Epithelial cell of esophagus (primary cell): ENCODE results near the gene CLCN4.

ENCODE experiments used
- DNase-seq: peaks from one replicate; pipeline ENCODE4 v3.0.0; 2010; ENCODE audit warnings: low read depth
- H3K4me3 ChIP-seq: 2 replicates; pipeline ENCODE4 v1.5.1; 2011; ENCODE audit warnings: mild to moderate bottlenecking, low read length, control low read depth
- TF ChIP-seq, protein P1 (sequence below): IDR thresholded peaks from 2 replicates; pipeline ENCODE4 v1.5.1; 2011; ENCODE audit warnings: low read depth, mild to moderate bottlenecking, low read length, control low read depth, inconsistent platforms; ENCODE audit not compliant: insufficient read depth; ENCODE audit errors: missing control alignments

The CLCN4 gene

DNA sequence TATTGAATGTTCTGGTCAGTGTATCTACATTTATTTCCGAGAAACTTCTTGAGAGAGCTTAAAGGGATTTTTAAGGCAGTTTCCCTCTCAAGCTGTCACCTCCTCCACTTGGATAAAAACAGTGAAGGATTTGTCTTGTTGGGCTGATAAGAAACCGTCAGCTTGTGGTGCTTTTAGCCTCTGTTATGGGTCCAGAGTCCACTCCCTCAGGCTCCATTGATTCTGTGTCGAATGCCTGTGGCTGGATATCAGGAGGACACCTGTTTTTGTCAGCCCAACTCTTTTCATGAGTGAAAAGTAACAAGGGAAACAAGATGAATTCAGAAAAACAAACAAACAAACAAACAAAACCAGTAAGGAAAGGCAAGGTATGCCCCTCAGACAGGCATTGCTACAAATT is 12.4 kb downstream of the CLCN4 start:
- no peak for DNase-seq
- H3K4me3 ChIP-seq: no peak overlapping the region
- TF ChIP-seq, protein P1, sequence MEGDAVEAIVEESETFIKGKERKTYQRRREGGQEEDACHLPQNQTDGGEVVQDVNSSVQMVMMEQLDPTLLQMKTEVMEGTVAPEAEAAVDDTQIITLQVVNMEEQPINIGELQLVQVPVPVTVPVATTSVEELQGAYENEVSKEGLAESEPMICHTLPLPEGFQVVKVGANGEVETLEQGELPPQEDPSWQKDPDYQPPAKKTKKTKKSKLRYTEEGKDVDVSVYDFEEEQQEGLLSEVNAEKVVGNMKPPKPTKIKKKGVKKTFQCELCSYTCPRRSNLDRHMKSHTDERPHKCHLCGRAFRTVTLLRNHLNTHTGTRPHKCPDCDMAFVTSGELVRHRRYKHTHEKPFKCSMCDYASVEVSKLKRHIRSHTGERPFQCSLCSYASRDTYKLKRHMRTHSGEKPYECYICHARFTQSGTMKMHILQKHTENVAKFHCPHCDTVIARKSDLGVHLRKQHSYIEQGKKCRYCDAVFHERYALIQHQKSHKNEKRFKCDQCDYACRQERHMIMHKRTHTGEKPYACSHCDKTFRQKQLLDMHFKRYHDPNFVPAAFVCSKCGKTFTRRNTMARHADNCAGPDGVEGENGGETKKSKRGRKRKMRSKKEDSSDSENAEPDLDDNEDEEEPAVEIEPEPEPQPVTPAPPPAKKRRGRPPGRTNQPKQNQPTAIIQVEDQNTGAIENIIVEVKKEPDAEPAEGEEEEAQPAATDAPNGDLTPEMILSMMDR: no peak

DNA sequence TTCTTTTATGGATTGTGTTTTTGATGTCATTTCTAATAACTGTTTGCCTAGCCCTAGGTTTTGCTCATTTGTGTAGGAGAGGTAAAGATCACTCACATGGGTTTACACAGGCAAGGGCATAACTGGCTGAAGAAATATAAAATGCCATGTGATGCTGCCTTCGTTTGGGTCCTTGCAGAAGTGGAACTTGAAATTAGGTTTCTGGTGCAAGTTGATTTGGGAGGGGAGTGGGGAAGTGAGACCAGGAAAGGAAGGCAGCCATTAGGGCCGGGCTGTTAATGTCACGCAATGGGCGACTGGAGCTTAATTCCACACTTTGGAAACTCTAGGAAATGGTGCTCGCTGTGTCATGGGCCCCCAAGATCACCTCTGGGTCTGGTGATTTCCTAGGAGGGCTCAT is 14.5 kb downstream of the CLCN4 start:
- H3K4me3 ChIP-seq: no peak overlapping the region
- TF ChIP-seq, protein P1: no peak
- no peak for DNase-seq

DNA sequence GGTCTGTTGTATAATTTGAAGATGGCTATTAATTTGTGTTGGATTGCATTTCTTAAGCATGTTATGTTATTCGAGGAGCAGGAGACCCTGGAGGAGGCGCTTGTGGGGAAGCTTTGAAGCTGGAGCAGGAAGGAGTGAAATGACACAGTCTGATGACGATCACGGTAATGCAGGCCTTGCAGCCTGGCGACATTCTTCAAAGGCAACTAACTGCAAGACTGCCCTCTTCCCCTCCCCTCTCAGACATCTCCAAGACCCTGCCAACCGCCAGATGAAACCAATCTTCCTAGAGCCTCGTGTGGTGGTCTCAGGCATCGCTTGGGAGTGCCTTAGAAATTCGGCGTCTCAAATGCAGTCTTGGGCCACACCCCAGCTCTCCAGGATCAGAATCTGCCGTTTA is 16.1 kb downstream of the CLCN4 start:
- no peak overlapping the region for H3K4me3 ChIP-seq
- TF ChIP-seq, protein P1: no peak
- no peak for DNase-seq

DNA sequence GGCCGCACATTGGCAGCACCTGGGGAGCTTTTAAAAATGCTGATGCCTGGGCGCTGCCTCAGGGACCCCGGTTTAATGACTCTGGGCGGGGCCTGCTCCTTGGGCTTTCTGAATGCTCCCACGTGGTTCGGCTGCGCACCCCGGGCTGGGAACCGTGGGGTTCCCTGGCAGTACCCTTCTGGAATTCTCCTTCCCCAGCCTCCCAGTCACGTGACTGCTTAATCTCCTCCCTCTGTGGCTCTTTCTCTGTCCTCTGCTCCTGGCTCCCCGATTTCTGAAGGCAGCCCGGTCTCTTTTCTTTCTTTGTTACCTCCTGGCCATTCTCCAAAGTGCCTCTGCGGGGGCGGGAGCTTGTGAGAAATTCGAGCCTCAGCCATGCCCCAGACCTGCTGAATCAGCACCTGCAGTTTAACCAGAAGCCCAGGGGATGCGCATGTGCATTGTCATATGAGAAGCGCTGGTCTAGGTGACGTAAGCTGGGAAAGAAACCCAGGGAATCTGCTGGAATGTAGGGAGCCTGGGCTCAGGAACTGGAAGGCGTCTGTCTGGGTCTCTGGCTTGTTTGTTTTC is 16.6 kb downstream of the CLCN4 start:
- DNase-seq: peak; percentile 93
- TF ChIP-seq, protein P1: no peak
- H3K4me3 ChIP-seq: peak overlapping the region; percentile 4

DNA sequence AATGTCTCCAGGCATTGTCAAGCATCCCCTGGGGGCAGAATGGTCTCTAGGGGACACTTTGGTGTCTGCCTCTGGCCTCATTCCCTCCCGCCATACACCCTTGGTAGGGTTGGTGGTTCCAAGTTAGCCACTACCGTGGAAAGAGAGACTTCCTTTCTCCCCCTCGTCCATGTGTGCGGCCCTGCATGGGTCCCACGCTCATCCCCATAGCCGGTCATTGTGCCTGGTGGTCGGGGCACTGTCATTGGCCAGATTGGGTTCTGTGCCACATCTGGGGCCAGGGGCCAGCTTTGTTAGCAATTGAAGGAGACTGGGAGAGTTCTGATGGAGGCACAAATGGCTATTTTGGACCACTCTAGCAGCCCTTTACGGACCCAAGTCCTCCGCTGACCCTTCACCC is 17.3 kb downstream of the CLCN4 start:
- DNase-seq: no peak
- TF ChIP-seq, protein P1: no peak
- no peak overlapping the region for H3K4me3 ChIP-seq

DNA sequence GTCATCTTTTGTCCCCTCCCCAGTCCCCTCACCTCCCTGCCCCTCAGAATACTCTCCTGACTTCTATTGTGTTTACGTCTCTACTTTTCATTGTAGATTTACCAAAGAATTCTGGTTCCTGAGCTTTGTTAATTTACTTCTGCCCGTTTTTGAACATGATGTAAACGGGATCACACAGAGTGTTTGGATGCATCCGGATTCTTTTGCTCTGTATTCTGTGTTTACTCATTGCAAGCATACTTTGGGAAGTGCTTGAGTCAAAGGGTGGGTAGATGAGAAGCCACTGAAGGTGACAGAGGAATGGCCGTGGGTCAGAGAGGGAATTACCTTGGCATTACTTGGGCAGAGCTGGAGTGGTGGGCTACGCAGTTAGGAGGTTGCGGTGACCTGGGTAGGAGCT is 18.0 kb downstream of the CLCN4 start:
- no peak for DNase-seq

More for the DNA sequence above, 18.0 kb downstream of the CLCN4 start:
- TF ChIP-seq, protein P1: no peak
- no peak overlapping the region for H3K4me3 ChIP-seq
